Epithelial cell of proximal tubule (primary cell): ENCODE data around the gene LPAR6. TPM values are rescaled to one million over a fixed set of nuclear protein-coding genes. Genes with fewer than 3 reads are reported as not detected.

Experiments used
- DNase-seq: peaks from one replicate; pipeline ENCODE4 v3.0.0-alpha.2; 2011; ENCODE audit warnings: low read depth
- H3K4me3 ChIP-seq: 2 replicates; pipeline ENCODE4 v1.5.1; 2011; ENCODE audit warnings: low read depth, mild to moderate bottlenecking, low read length
- CTCF ChIP-seq: conservative IDR thresholded peaks from 2 replicates; pipeline ENCODE4 v1.5.1; 2012; ENCODE audit warnings: low read depth, mild to moderate bottlenecking, low read length
- total RNA-seq: library from RNA; depleted of rRNA; stranded (reverse); fragments of >200 nt; gene quantifications from 2 replicates; pipeline ENCODE4 v1.2.3, GENCODE V29; 2015

Gene LPAR6
- total RNA-seq, 1 donor from 2014 or later, result 2.4 TPM

- no peak for TF ChIP-seq CTCF
- no peak overlapping the region for H3K4me3 ChIP-seq
- DNase-seq, result no peak
These were observed 9.0 kb downstream of the LPAR6 start for GRCh38 chr13:48403913-48404312.

DNA sequence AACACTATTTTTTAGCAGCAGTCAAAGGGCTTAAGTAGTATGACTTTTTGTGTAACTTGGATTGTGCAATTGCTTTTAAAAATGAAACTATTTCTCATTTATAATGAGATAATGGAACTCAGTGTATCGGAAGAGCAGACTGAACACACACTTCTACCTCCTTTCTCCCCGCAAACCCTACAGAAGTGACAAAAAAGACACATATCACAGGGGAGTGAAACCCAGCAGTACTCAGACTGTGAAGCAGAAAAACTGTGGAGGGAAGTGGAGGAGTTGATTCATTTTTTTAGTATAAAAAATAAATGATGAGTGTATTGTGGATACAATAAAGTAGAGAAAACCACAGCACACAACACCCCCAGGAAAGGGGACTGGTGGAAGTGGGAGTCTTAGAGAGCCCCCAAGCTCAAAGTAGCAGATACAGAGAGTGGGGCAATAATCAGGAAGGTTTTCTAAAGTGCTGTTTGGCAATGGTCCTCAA, 9.7 kb downstream of the LPAR6 start:
- no peak for DNase-seq
- no peak for TF ChIP-seq CTCF
- no peak overlapping the region for H3K4me3 ChIP-seq

- DNase-seq, result no peak
- no peak for TF ChIP-seq CTCF
- H3K4me3 ChIP-seq, result no peak overlapping the region
These were observed 10.5 kb downstream of the LPAR6 start for GRCh38 chr13:48402325-48402932.

DNA sequence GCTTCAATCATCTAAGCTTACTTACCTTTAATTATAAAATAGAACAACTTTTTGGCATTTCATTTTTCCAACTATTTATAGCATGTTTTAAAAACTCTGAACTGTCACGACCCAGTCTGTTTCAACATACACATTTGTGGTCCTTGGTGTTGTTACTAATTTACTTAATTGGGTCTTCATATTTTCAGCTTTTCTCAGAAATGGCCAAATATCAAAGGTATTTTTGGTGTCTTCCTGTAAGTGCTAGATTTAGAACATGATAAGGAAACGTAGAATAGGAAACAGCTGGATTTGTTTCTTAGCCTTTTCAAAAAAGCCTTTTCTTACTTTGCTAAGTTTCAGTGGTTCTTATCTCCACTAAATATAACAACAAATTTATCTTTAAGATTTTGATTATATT, 11.4 kb downstream of the LPAR6 start:
- TF ChIP-seq CTCF, result no peak
- DNase-seq, result no peak
- H3K4me3 ChIP-seq, result no peak overlapping the region

- no peak overlapping the region for H3K4me3 ChIP-seq
- TF ChIP-seq CTCF, result no peak
- no peak for DNase-seq
These were observed 12.0 kb downstream of the LPAR6 start for GRCh38 chr13:48400850-48401291.

GRCh38 chr13:48400090-48400694, 12.7 kb downstream of the LPAR6 start:
- no peak for TF ChIP-seq CTCF
- H3K4me3 ChIP-seq, result no peak overlapping the region
- DNase-seq, result no peak
